Ammon's horn (tissue), 1 donor: ENCODE measurements around the gene SLC16A3.
"Not testable (repeated sequence)": the region's sequence is repeated elsewhere in the genome, so short reads cannot be mapped to it uniquely, and the experiment has no call there.

Source experiments
- DNase-seq: peaks from one replicate; pipeline ENCODE4 v3.0.0-alpha.2; 2016; ENCODE audit warnings: low spot score

The SLC16A3 gene

DNA sequence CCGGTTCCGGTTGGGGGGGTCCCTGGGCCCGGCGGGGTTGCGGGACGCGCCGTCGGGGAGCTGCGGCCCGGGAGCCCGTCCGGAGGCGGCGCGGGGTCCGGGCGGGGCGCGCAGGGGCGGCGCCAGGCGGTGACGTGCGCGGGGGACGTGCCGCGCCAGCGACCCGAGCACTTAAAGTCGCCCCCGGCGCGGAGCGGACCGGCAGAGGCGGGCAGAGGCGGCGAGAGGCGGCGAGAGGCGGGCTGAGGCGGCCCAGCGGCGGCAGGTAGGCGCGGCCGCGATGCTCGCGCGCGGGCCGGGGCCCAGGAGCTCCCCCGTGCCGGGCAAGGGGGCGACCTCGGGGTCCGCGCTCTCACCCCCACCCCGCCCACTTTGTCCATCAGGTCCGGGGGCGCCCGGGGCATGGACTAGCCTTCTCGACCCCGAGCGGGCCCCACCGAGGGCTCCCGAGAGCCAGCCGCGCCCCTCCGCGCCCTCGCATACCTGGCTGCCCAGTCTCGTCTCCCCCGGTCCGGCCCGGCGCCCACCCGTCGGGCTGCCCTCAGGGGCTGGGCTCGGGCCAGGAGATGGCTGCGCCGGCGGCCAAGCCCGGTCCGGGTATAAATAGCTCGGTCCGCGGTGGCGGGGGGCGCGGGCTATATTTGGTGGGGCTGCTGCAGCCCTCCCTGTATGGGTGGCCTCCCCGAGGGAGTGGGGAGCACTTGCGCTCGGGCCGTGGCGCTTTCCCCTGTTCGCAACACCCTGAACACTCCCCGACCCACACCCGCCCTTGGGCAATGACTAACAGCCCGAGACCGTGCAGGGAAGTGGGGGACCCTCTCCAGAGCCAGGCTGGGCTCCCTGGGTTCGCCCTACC lies at the start of gene SLC16A3:
TSS of gene SLC16A3 (plus strand) at position 201 of the 856 bp plus-strand sequence. CDS start 6,967 bp downstream, outside the sequence.
- DNase-seq: peak; percentile 54

- no peak for DNase-seq
Measured at GRCh38 chr17:82179412-82179811, 49.4 kb upstream of the SLC16A3 start.

- DNase-seq: no peak
Measured at GRCh38 chr17:82179946-82180475, 48.8 kb upstream of the SLC16A3 start.

GRCh38 chr17:82180776-82181528 lies 47.9 kb upstream of the SLC16A3 start:
- DNase-seq: no peak

GRCh38 chr17:82184761-82185160 lies 44.1 kb upstream of the SLC16A3 start:
- peak; percentile 45 for DNase-seq

DNA sequence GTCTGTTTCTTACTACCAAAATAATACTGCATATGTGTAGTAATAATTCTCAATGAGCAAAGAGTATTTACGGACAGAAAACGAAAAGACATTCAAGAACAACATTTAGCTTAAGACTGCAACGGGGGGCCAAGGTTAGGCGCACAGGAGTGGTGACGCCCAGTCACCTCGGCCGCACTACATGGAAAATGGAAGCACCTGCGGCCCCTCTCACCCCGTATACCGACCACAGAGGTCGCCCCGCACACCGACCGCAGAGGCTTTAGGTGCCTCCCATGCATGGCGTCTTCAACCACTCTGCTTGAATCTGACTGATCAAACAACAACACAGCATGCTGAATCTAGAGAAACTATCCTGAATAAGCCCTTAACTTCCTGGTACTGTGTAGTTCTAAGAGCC lies 42.6 kb upstream of the SLC16A3 start:
- DNase-seq: no peak

DNA sequence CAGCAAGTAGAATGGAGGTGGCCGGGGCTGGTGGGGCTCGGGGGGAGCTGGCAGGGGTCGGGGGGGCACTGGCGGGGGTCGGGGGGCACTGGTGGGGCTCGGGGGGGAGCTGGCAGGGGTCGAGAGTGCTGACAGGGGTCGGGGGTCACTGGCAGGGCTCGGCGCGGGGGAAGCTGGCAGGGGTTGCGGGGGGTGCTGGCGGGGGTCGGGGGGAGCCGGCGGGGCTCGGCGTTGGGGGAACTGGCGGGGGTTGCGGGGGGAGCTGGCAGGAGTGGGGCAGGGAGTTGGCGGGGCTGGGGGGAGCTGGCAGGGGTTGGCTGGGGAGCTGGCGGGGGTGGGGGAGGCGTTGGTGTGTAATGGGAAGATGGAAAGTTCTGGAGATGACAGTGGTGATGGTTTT lies 41.3 kb upstream of the SLC16A3 start:
- no peak for DNase-seq

DNA sequence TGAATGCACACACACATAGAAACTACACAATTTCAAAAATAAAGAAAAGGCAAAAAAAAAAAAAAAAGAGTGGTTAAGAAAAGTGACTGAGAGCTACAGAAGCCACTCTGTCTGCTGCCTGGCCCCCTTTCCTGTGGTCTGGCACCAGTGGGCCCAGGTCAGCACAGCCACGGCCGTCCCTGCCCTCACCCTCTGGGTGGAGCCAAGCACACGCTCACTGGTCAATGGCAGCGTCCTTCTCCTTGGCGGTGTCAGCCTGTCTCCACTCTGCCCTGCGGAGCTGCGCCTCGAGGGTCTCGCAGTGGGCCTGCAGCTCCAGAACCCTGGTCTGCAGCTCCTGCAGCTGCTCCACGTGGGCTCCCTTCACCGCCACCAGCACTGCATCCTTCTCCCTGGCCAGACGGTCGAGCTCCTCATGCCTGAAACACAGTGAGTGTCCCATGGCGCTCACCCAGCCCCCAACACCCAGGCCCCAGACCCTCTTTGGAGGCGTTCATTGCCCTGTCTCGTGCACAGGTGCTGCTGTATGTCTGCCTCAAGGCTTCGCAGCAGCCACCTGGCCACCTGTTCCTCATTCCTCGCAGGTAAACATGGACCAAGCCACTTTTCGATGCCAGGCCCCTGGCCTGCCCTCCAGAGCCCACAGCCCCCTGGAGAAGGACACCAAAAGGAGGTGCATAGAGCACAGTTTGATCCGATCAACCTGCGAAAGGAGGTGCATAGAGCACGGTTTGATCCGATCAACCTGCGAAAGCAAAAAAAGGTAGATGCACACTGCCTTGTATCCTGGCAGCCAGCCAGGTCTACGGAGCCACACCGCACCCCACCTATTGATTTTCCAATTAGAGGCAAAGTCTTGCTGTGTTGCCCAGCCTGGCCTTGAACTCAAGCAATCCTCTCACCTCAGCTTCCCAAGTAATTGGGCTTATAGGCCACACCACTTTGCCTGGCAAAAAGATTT lies 40.6 kb upstream of the SLC16A3 start:
- DNase-seq: no peak

GRCh38 chr17:82193050-82193449 lies 35.8 kb upstream of the SLC16A3 start:
- DNase-seq: not testable (repeated sequence)

- peak; percentile 54 for DNase-seq
Measured at GRCh38 chr17:82193520-82194220, 35.2 kb upstream of the SLC16A3 start.

- no peak for DNase-seq
Measured at GRCh38 chr17:82194765-82195164, 34.1 kb upstream of the SLC16A3 start.

DNA sequence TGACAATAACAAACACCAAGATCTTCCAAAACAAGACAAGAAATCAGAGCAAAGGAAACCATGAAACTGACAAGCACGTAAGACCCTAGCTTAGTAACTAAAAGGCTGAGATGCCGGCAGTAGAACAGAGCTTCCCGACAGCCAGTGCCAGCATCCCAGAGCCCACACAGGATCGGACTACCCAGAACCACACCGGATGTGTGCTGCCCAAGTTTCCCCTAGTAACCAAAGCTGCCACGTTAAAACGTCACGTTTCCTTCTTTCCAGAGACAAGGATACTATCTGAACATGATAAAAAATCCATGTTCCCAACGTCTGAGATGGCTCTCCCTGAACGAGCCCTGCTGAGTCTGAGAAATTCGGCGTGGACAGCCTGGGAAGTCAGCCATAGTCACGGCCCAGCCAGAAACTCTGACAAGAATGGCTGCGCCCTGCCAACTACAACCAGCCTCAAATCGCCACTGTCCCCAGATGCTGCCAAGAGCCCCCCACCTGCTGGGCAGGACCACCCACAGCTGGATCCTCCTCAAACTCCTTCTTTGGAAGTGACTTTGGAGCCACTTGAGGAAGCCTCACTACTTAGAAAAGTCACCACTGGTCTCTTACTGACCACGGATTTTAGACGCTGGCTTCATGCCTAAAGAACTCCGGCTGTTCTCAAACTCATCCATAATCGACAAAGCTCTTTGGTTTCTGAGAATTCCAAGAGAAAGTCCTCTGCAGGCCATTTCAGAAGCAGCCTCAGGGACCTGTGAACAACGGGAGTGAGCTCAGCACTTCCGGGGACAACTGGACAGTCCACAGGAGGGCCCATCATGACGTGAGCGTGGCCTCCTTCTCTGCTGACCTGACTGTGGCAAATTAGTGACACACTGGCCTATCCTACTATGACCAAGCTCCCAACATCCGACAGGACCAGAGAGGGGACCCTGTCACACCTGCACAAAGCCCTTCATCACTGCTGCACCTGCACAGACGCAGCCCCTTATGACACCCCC lies 32.9 kb upstream of the SLC16A3 start:
- no peak for DNase-seq

- no peak for DNase-seq
Measured at GRCh38 chr17:82198092-82198491, 30.8 kb upstream of the SLC16A3 start.

DNA sequence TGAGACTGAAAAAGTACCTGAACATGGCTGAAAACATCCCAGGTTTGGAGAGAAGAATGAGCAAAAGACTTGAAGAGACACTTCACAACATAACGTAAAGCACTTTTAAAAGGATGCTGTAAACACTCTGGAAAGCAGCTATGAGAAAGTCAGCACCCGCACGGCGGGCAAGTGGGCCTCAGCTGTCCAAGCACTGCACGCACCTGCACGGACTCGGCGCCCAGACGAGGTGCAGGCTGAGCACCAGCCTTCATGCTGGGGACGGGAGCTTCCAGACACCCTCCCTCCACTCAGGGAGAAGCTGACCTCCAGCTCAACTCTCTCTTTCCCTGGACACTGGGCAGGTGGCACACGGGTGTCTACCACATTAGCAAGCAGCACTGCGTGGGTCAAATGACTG lies 29.3 kb upstream of the SLC16A3 start:
- DNase-seq: no peak

DNA sequence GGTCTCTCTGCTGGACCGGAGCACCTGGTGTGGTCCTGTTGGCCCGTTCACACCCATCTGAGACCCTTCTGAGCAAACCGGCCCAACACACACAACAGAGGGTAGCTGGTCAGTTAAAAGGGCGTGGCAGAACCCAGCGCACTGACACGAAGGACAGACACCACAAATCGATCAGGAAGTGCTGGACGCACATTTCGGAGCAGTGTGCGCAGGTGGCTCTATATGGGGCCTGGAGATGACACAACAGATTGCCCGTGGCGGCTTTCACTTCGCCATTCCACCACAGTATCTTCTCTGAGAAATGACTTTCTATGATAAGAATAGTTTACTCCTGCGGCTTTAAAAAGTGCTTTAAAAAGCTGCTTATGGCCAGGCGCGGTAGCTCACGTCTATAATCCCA lies 28.7 kb upstream of the SLC16A3 start:
- no peak for DNase-seq

DNA sequence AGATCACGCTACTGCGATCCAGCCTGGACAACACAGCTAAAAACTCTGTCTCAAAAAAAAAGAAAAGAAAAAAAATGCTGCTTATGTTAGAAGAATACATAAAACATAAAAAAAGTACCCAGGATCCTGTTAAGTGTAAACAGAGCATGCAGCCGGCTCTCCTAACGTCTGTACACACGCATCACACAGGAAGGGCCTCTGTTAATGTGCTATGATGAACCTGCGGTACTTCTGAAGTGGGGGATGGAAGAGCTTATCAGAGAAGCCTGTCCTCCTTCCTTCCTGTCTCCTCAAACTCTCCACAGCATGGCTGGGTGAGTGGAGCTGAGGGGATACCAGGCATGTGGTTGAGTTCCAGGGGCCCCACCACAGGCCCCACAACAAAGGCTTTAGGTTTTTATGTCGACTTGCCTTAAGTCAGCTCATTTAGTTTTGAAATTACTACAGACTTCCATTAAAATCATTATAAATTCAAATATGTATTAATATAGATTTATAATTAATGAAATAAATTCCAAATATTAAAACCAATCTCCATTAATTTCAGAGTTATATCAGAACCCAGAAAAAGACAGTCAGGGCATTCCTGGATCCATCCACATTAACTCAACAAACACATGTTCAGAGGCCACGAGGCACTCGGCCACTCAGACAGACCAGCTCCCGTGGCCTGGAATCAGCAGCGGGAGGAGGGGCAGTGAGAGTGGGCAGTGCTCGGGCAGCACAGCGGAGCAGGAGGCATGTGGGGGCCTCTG lies 27.9 kb upstream of the SLC16A3 start:
- DNase-seq: no peak

DNA sequence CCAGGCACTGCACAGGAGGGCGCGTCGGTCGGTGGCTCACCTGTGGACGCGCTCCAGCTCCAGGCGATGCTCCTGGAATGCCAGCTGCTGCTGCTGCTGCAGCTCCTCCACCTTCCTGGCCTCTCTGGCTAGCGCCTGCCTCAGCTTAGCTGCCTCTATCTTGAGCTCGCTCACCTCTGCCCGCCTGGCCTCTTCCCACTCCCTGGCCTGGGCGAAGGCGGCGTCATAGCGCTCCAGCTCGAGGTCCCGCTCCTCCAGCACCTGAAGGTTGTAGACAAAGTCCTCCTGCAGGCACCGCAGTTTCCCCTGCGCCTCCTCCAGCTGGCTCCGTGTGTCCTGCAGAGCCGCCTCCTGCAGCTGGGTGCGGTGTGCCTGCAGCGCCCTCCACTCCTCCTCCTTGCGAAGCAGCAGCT lies 27.3 kb upstream of the SLC16A3 start:
- no peak for DNase-seq

DNA sequence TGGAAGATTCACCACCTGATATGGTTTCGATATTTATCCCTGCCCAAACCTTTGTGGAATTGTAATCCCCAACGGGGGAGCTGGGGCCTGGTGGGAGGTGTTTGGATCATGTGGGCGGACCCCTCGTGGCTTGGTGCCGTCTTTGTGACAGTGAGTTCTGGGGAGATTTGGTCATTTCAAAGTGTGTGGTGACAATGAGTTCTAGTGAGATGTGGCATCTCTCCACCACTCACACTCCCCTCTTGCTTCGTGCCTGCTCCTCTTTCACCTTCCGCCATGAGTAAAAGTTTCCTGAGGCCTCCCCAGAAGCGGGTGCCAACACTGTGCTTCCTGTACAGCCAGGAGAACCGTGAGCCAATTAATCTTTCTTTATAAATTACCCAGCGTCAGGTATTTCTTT lies 25.9 kb upstream of the SLC16A3 start:
- DNase-seq: no peak

DNA sequence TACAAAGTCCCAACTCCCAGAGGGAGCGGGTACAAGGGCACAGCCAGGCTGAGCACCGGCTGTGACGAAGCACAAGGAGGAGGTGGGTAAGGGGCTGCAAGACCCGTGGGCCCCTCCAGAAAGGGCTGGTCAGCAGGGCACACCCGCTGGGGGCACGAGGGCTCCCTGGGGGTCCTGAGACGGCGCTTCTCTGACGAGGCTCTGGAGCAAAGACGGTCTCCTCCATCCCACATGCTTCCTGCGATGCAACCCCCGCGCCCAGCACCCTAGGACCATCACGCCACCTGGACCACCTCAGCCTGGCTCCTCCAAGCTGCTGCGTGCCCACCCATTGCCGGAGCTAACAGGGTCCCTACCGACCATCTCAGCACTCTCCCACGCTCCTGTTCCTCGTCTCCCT lies 24.9 kb upstream of the SLC16A3 start:
- DNase-seq: no peak
